Prostate gland (tissue), 2 donors: ENCODE measurements around the gene MRPL53. TPM values are rescaled to one million over a fixed set of nuclear protein-coding genes. Genes with fewer than 3 reads are reported as not detected.
"Not testable (repeated sequence)": the region's sequence is repeated elsewhere in the genome, so short reads cannot be mapped to it uniquely, and the experiment has no call there.

Experiments used
- DNase-seq: peaks from one replicate; pipeline ENCODE4 v3.0.0-alpha.2; 2019; ENCODE audit warnings: low spot score
- H3K27ac ChIP-seq, 2 donors: fragments of 200-600 bp; sonication (generic); 2 replicates each; pipeline ENCODE4 v1.5.1; 2017 to 2019
- H3K27me3 ChIP-seq: fragments of 200-600 bp; sonication (generic); replicated peaks from 2 replicates; pipeline ENCODE4 v1.5.1; 2019; ENCODE audit not compliant: insufficient read depth
- H3K36me3 ChIP-seq, 2 donors: fragments of 200-600 bp; sonication (generic); 1 replicate in 1 of 2; 2 replicates in 1 of 2; pipeline versions ENCODE4 v1.5.1 to v1.8.1; 2017 to 2019
- H3K4me1 ChIP-seq: fragments of 200-600 bp; sonication (generic); replicated peaks from 2 replicates; pipeline ENCODE4 v1.5.1; 2019
- H3K4me3 ChIP-seq, 2 donors: fragments of 200-600 bp; sonication (generic); 2 replicates each; pipeline ENCODE4 v1.5.1; 2017 to 2019
- H3K9me3 ChIP-seq: fragments of 200-600 bp; sonication (generic); 2 replicates; pipeline ENCODE4 v1.5.1; 2017
- CTCF ChIP-seq, 4 experiments: fragments of 200-600 bp in 2 of 4; fragments of 450-650 bp in 2 of 4; sonication (generic) in 2 of 4; IDR thresholded peaks; 1 replicate in 3 of 4; 2 replicates in 1 of 4; pipeline ENCODE4 v1.5.1; 2016 to 2019; ENCODE audit warnings: antibody characterized with exemption in 4 of 4, mild to moderate bottlenecking in 2 of 4, moderate library complexity in 2 of 4
- POLR2A ChIP-seq: fragments of 450-650 bp; IDR thresholded peaks from one replicate; pipeline ENCODE4 v1.6.1; 2016; ENCODE audit warnings: antibody characterized with exemption, mild to moderate bottlenecking
- POLR2AphosphoS5 ChIP-seq: sonication (generic); formaldehyde crosslinking; IDR thresholded peaks from one replicate; pipeline ENCODE4 v1.6.1; 2017; ENCODE audit warnings: antibody characterized with exemption
- WGBS: methylation state at CpG from one replicate; pipeline ENCODE4 v1.1.5; 2018; 5-methylcytosine and 5-hydroxymethylcytosine counted together
- intact Hi-C: fragments of 100-400 bp; cut with DNase I; formaldehyde crosslinking; loops from one replicate; pipeline ENCODE4 v1.14.2; 2022
- total RNA-seq, 2 donors: library from RNA; depleted of rRNA; stranded (reverse); fragments of >200 nt; gene quantifications; one replicate each; pipeline ENCODE4 v1.1.0, GENCODE V29; 2016

Gene MRPL53
- total RNA-seq, 2 donors from 2014 or later: 28.2 to 63.3 TPM

- TF ChIP-seq POLR2AphosphoS5 (no peak), CTCF (IDR thresholded peaks at IDR 0.05) (no peak), POLR2A (no peak)
- no peaks in the 10 kb centered on the region for H3K27me3 ChIP-seq
Measured at GRCh38 chr2:74450570-74451190, 21.8 kb downstream of the MRPL53 start.

GRCh38 chr2:74448771-74449170, 23.7 kb downstream of the MRPL53 start:
- no peaks in the 10 kb centered on the region for H3K9me3 ChIP-seq
- H3K36me3 ChIP-seq: no peaks in the 10 kb centered on the region
- no peaks in the 10 kb centered on the region for H3K4me1 ChIP-seq
- intact Hi-C loops: no loop called here
- H3K4me3 ChIP-seq: no peak overlapping the region
- DNase-seq: no peak
- no peak overlapping the region for H3K27ac ChIP-seq
- H3K27me3 ChIP-seq: no peaks in the 10 kb centered on the region
- WGBS: 81% methylated on average over 2 of the region's 2 CpGs
- TF ChIP-seq POLR2A: no peak
- TF ChIP-seq POLR2AphosphoS5: no peak
- TF ChIP-seq CTCF (IDR thresholded peaks at IDR 0.05): no peak

More at GRCh38 chr2:74450570-74451190, 21.8 kb downstream of the MRPL53 start:
- Histone ChIP-seq H3K4me1 (peaks cover 2% of the 10 kb centered on the region), H3K4me3 (no peak overlapping the region), H3K27ac (no peak overlapping the region), H3K9me3 (no peaks in the 10 kb centered on the region), H3K36me3 (no peaks in the 10 kb centered on the region)
- WGBS: 65% methylated on average over 3 of the region's 3 CpGs
- intact Hi-C loops: no loop called here
- no peak for DNase-seq

GRCh38 chr2:74447230-74447999, 25.1 kb downstream of the MRPL53 start:
- Histone ChIP-seq H3K27ac (no peak overlapping the region), H3K9me3 (no peaks in the 10 kb centered on the region), H3K27me3 (no peaks in the 10 kb centered on the region), H3K36me3 (no peaks in the 10 kb centered on the region), H3K4me1 (no peaks in the 10 kb centered on the region), H3K4me3 (no peak overlapping the region)
- WGBS: 86% methylated on average over 5 of the region's 5 CpGs
- intact Hi-C loops: no loop called here
- DNase-seq: no peak
- TF ChIP-seq CTCF (IDR thresholded peaks at IDR 0.05) (no peak), POLR2AphosphoS5 (no peak), POLR2A (no peak)

GRCh38 chr2:74444498-74445318, 27.8 kb downstream of the MRPL53 start:
- H3K4me1 ChIP-seq: peaks cover 2% of the 10 kb centered on the region
- no peaks in the 10 kb centered on the region for H3K9me3 ChIP-seq
- intact Hi-C loops: no loop called here
- H3K27me3 ChIP-seq: no peaks in the 10 kb centered on the region
- no peak for DNase-seq
- H3K36me3 ChIP-seq: no peaks in the 10 kb centered on the region
- H3K27ac ChIP-seq: no peak overlapping the region
- no peak for TF ChIP-seq CTCF (IDR thresholded peaks at IDR 0.05)
- no peak for TF ChIP-seq POLR2A
- no peak for TF ChIP-seq POLR2AphosphoS5
- 34% methylated on average over 5 of the region's 5 CpGs for WGBS
- H3K4me3 ChIP-seq: no peak overlapping the region

GRCh38 chr2:74442483-74443297, 29.8 kb downstream of the MRPL53 start:
- 87% methylated on average over 16 of the region's 16 CpGs for WGBS
- not testable (repeated sequence) for H3K4me1 ChIP-seq

More at GRCh38 chr2:74442483-74443297, 29.8 kb downstream of the MRPL53 start:
- H3K27ac ChIP-seq: peak overlapping the region; percentile 90 to 91
- H3K27me3 ChIP-seq, H3K9me3 ChIP-seq, DNase-seq, H3K36me3 ChIP-seq, intact Hi-C loops: not testable (repeated sequence)
- peak overlapping the region; percentile 38 to 46 for H3K4me3 ChIP-seq
